HL-60 (cell line): Measurements from ENCODE around the gene HELB.

ENCODE experiments used
- DNase-seq, 2 experiments: peaks; one replicate each; pipeline ENCODE4 v3.0.0-alpha.2; 2010 to 2020; ENCODE audit warnings: low read depth in 1 of 2, low spot score in 1 of 2
- H3K27ac ChIP-seq: fragments of 250-450 bp; sonication (Bioruptor Pico); replicated peaks from 2 replicates; pipeline ENCODE4 v1.5.1; 2020; ENCODE audit warnings: mild to moderate bottlenecking, moderate library complexity
- H3K27me3 ChIP-seq: fragments of 250-450 bp; sonication (Bioruptor Pico); 2 replicates; pipeline ENCODE4 v1.5.1; 2021; ENCODE audit warnings: mild to moderate bottlenecking, moderate library complexity; ENCODE audit not compliant: insufficient read depth, poor library complexity, severe bottlenecking
- H3K4me3 ChIP-seq: replicated peaks from 2 replicates; pipeline ENCODE4 v1.5.1; 2011; ENCODE audit warnings: mild to moderate bottlenecking, control low read depth, low read length; ENCODE audit not compliant: insufficient read depth
- CTCF ChIP-seq: IDR thresholded peaks from one replicate; pipeline ENCODE4 v1.5.1; 2011; ENCODE audit warnings: low read length, control low read depth, inconsistent platforms; ENCODE audit not compliant: insufficient read depth
- GABPA ChIP-seq: IDR thresholded peaks from 2 replicates; pipeline ENCODE4 v1.6.1; 2012; ENCODE audit warnings: low read depth
- POLR2AphosphoS5 ChIP-seq: IDR thresholded peaks from 2 replicates; pipeline ENCODE4 v1.6.1; 2012; ENCODE audit warnings: low read depth
- SPI1 ChIP-seq: IDR thresholded peaks from 2 replicates; pipeline ENCODE4 v1.6.1; 2012; ENCODE audit warnings: low read depth, mild to moderate bottlenecking, borderline replicate concordance
- TF ChIP-seq, protein P1 (sequence below): IDR thresholded peaks from 2 replicates; pipeline ENCODE4 v1.6.1; 2012; ENCODE audit warnings: low read depth; ENCODE audit not compliant: insufficient replicate concordance

The HELB gene

GRCh38 chr12:66361703-66362102 lies 59.4 kb downstream of the HELB start:
- TF ChIP-seq, protein P1, sequence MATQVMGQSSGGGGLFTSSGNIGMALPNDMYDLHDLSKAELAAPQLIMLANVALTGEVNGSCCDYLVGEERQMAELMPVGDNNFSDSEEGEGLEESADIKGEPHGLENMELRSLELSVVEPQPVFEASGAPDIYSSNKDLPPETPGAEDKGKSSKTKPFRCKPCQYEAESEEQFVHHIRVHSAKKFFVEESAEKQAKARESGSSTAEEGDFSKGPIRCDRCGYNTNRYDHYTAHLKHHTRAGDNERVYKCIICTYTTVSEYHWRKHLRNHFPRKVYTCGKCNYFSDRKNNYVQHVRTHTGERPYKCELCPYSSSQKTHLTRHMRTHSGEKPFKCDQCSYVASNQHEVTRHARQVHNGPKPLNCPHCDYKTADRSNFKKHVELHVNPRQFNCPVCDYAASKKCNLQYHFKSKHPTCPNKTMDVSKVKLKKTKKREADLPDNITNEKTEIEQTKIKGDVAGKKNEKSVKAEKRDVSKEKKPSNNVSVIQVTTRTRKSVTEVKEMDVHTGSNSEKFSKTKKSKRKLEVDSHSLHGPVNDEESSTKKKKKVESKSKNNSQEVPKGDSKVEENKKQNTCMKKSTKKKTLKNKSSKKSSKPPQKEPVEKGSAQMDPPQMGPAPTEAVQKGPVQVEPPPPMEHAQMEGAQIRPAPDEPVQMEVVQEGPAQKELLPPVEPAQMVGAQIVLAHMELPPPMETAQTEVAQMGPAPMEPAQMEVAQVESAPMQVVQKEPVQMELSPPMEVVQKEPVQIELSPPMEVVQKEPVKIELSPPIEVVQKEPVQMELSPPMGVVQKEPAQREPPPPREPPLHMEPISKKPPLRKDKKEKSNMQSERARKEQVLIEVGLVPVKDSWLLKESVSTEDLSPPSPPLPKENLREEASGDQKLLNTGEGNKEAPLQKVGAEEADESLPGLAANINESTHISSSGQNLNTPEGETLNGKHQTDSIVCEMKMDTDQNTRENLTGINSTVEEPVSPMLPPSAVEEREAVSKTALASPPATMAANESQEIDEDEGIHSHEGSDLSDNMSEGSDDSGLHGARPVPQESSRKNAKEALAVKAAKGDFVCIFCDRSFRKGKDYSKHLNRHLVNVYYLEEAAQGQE: no peak
- TF ChIP-seq SPI1 (no peak), POLR2AphosphoS5 (no peak), CTCF (no peak), GABPA (no peak)
- H3K27ac ChIP-seq: no peak overlapping the region
- DNase-seq: no peak
- H3K4me3 ChIP-seq: no peak overlapping the region
- H3K27me3 ChIP-seq: no peaks in the 10 kb centered on the region

GRCh38 chr12:66365718-66366490 lies 63.6 kb downstream of the HELB start:
- H3K27me3 ChIP-seq: no peaks in the 10 kb centered on the region
- TF ChIP-seq, protein P1: no peak
- TF ChIP-seq POLR2AphosphoS5 (no peak), GABPA (no peak), SPI1 (no peak), CTCF (no peak)
- H3K27ac ChIP-seq: peak overlapping the region; percentile 35
- peak in 1 of 2 experiments; percentile 38 for DNase-seq
- H3K4me3 ChIP-seq: no peak overlapping the region

DNA sequence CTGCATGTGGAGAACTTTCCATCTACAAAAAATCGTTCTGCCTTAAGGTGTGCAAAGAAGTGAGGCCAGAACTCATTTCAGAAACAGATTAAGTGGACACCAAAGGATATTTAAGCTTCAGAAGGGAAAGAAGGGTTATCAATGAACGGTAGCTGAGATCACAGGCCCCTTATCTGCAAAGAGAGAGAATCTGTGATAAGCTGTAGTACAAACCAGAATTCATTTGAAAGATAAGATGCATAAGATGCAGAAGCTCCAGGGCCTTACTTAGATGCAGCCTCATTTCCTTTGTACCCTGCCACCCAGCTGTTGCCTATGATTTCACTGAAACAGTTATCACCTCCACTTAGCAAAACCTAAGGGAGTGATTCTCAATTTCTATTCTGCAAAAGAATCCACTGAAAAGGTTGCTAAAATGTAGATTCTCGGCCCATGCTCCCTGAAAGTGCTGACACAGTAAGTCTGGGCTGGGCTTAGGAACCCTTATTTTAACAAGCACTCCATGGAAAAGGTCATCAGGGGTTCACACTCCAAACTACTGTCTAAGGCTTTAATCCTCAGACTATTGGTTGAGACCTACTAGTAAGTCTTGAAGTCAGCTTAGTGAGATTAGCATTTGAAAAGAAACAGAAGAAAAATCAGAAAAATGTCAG lies 64.8 kb downstream of the HELB start:
- no peak for DNase-seq

More for the DNA sequence above, 64.8 kb downstream of the HELB start:
- H3K27ac ChIP-seq: no peak overlapping the region
- H3K27me3 ChIP-seq: no peaks in the 10 kb centered on the region
- no peak overlapping the region for H3K4me3 ChIP-seq
- TF ChIP-seq, protein P1: no peak
- TF ChIP-seq GABPA (no peak), SPI1 (no peak), CTCF (no peak), POLR2AphosphoS5 (no peak)
